ENCODE measurements around the gene RNF123.

DNA sequence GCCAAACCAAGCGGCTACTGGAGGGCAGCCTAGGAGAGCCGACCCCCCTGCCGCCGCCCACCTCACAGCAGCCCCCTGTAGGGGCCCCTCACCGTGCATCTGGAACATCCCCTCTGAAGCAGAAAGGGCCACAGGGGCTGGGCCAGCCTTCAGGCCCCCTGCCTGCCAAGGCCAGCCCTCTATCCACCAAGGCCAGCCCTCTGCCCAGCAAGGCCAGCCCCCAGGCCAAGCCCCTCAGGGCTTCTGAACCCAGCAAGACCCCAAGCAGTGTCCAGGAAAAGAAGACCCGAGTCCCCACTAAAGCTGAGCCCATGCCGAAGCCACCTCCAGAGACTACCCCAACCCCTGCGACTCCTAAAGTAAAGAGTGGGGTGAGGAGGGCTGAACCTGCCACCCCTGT, 38.7 kb upstream of the RNF123 start:
- TF ChIP-seq POLR2A (IDR thresholded peaks at IDR 0.05): no peak
- TF ChIP-seq, protein P1, sequence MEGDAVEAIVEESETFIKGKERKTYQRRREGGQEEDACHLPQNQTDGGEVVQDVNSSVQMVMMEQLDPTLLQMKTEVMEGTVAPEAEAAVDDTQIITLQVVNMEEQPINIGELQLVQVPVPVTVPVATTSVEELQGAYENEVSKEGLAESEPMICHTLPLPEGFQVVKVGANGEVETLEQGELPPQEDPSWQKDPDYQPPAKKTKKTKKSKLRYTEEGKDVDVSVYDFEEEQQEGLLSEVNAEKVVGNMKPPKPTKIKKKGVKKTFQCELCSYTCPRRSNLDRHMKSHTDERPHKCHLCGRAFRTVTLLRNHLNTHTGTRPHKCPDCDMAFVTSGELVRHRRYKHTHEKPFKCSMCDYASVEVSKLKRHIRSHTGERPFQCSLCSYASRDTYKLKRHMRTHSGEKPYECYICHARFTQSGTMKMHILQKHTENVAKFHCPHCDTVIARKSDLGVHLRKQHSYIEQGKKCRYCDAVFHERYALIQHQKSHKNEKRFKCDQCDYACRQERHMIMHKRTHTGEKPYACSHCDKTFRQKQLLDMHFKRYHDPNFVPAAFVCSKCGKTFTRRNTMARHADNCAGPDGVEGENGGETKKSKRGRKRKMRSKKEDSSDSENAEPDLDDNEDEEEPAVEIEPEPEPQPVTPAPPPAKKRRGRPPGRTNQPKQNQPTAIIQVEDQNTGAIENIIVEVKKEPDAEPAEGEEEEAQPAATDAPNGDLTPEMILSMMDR (IDR thresholded peaks at IDR 0.05): no peak

Data from right lobe of liver (tissue), 4 donors.